HCT116 (cell line): ENCODE measurements around the gene THNSL1. TPM values are rescaled to one million over a fixed set of nuclear protein-coding genes. Genes with fewer than 3 reads are reported as not detected.

Source experiments
- ATAC-seq: fragments of 200-7000 bp; cut with Tn5 transposase; 2 replicates; pipeline ENCODE4 v1.9.1; 2020; ENCODE audit warnings: mild to moderate bottlenecking, moderate library complexity
- BruUV-seq: library from RNA; stranded (reverse); fragments of 400-500 nt; replicated peaks from 2 replicates; lab custom pipeline; 2021; lab: Mats Ljungman, UMichigan
- CTCF ChIA-PET: fragments of 300-600 bp; sonication (Branson Sonifier 250); formaldehyde crosslinking; loops from one replicate; lab custom pipeline; 2021; ENCODE audit warnings: antibody characterized with exemption; lab: Charles Lee
- POLR2A ChIA-PET: fragments of 300-600, 350-600 bp; sonication (Branson Sonifier 250); formaldehyde crosslinking; loops from one replicate; lab custom pipeline; 2021; ENCODE audit warnings: antibody characterized with exemption; lab: Charles Lee
- RAD21 ChIA-PET, 2 experiments: fragments of 300-600 bp; sonication (Branson Sonifier 250); formaldehyde crosslinking; loops; one replicate each; lab custom pipeline; 2023; ENCODE audit warnings: low total read pairs in 2 of 2; ENCODE audit not compliant: uncharacterized antibody in 2 of 2, unreplicated experiment in 2 of 2, low non-redundant PET in 1 of 2; lab: Charles Lee
- DNase-seq: peaks from one replicate; pipeline ENCODE4 v3.0.0-alpha.2; 2010; ENCODE audit warnings: low read depth, low spot score
- H2AFZ ChIP-seq: fragments of 200-600 bp; shearing (Covaris generic), sonication (generic); 2 replicates; pipeline ENCODE4 v1.6.1; 2017; ENCODE audit warnings: low read depth, mixed run types, mixed read lengths, antibody characterized with exemption, low read length; ENCODE audit not compliant: poor library complexity, severe bottlenecking
- H3K27ac ChIP-seq: 2 replicates; pipeline ENCODE4 v1.5.1; 2012; ENCODE audit warnings: low read depth, low read length
- H3K27me3 ChIP-seq: fragments of 200-600 bp; sonication (generic); 2 replicates; pipeline ENCODE4 v1.6.1; 2016; ENCODE audit warnings: mixed run types, low read length, mixed read lengths; ENCODE audit not compliant: insufficient read depth
- H3K36me3 ChIP-seq, 2 experiments: fragments of 200-500 bp in 1 of 2; fragments of 200-600 bp in 1 of 2; sonication (Bioruptor generic) in 1 of 2; sonication (generic) in 1 of 2; 2 replicates each; pipeline versions ENCODE4 v1.5.1 to v1.6.1; 2014 to 2016; ENCODE audit warnings: low read length in 2 of 2, inconsistent platforms in 1 of 2, mixed read lengths in 1 of 2, mixed run types in 1 of 2; ENCODE audit not compliant: insufficient read depth in 2 of 2, control insufficient read depth in 1 of 2
- H3K4me1 ChIP-seq, 2 experiments: fragments of 200-600 bp in 1 of 2; sonication (generic) in 1 of 2; 2 replicates each; pipeline versions ENCODE4 v1.5.1 to v1.6.1; 2012 to 2017; ENCODE audit warnings: low read length in 2 of 2, inconsistent platforms in 1 of 2, mild to moderate bottlenecking in 1 of 2, mixed read lengths in 1 of 2, mixed run types in 1 of 2, moderate library complexity in 1 of 2; ENCODE audit not compliant: insufficient read depth in 2 of 2, control insufficient read depth in 1 of 2
- H3K4me2 ChIP-seq: fragments of 200-600 bp; sonication (generic); 2 replicates; pipeline ENCODE4 v1.6.1; 2017; ENCODE audit warnings: mixed run types, low read length, mixed read lengths
- H3K4me3 ChIP-seq, 2 experiments: fragments of 200-600 bp in 1 of 2; sonication (generic) in 1 of 2; replicated peaks in 1 of 2; 2 replicates each; pipeline ENCODE4 v1.5.1; 2011 to 2016; ENCODE audit warnings: low read length in 2 of 2, control low read depth in 1 of 2, low read depth in 1 of 2, mild to moderate bottlenecking in 1 of 2, mixed read lengths in 1 of 2, mixed run types in 1 of 2
- H3K79me2 ChIP-seq: fragments of 200-600 bp; sonication (generic); 2 replicates; pipeline ENCODE4 v1.6.1; 2017; ENCODE audit warnings: mild to moderate bottlenecking, mixed run types, low read length, moderate library complexity, mixed read lengths; ENCODE audit not compliant: insufficient read depth
- H3K9ac ChIP-seq: fragments of 200-600 bp; sonication (generic); 2 replicates; pipeline ENCODE4 v1.6.1; 2016; ENCODE audit warnings: low read length, mixed read lengths
- H3K9me2 ChIP-seq: fragments of 200-600 bp; sonication (generic), shearing (Covaris generic); 2 replicates; pipeline ENCODE4 v1.6.1; 2017; ENCODE audit warnings: mixed run types, mild to moderate bottlenecking, moderate library complexity; ENCODE audit not compliant: insufficient read depth
- H3K9me3 ChIP-seq, 2 experiments: fragments of 200-500 bp in 1 of 2; fragments of 200-600 bp in 1 of 2; sonication (Bioruptor generic) in 1 of 2; sonication (generic) in 1 of 2; 2 replicates each; pipeline ENCODE4 v1.6.1; 2014 to 2017; ENCODE audit warnings: low read length in 2 of 2, mixed read lengths in 2 of 2, inconsistent platforms in 1 of 2, low read depth in 1 of 2, mild to moderate bottlenecking in 1 of 2, mixed run types in 1 of 2, moderate library complexity in 1 of 2; ENCODE audit not compliant: control insufficient read depth in 1 of 2, insufficient read depth in 1 of 2
- H4K20me1 ChIP-seq: fragments of 200-600 bp; sonication (generic), shearing (Covaris generic); 2 replicates; pipeline ENCODE4 v1.6.1; 2017; ENCODE audit warnings: mixed run types, mild to moderate bottlenecking, moderate library complexity; ENCODE audit not compliant: insufficient read depth
- ATF3 ChIP-seq: IDR thresholded peaks from 2 replicates; pipeline ENCODE4 v1.6.1; 2012
- CTCF ChIP-seq, 3 experiments: fragments of 200-600 bp in 1 of 3; sonication (generic) in 1 of 3; IDR thresholded peaks in 2 of 3; conservative IDR thresholded peaks in 1 of 3; 2 replicates each; pipeline ENCODE4 v1.5.1; 2012 to 2017; ENCODE audit warnings: low read depth in 2 of 3, low read length in 2 of 3, antibody characterized with exemption in 1 of 3, borderline replicate concordance in 1 of 3, control low read depth in 1 of 3, mild to moderate bottlenecking in 1 of 3, mixed read lengths in 1 of 3, mixed run types in 1 of 3, moderate library complexity in 1 of 3; ENCODE audit not compliant: insufficient read depth in 1 of 3
- ELF1 ChIP-seq: IDR thresholded peaks from 2 replicates; pipeline ENCODE4 v1.6.1; 2012; ENCODE audit warnings: low read depth, borderline replicate concordance
- FOSL1 ChIP-seq: IDR thresholded peaks from 2 replicates; pipeline ENCODE4 v1.6.1; 2012; ENCODE audit warnings: low read depth
- POLR2AphosphoS5 ChIP-seq: IDR thresholded peaks from 2 replicates; pipeline ENCODE4 v1.6.1; 2011; ENCODE audit warnings: mild to moderate bottlenecking, low read depth, low read length, moderate library complexity
- YY1 ChIP-seq: IDR thresholded peaks from 2 replicates; pipeline ENCODE4 v1.6.1; 2011; ENCODE audit warnings: low read length, low read depth, moderate library complexity, mild to moderate bottlenecking; ENCODE audit not compliant: insufficient replicate concordance; ENCODE audit errors: extremely low read depth
- ZNF274 ChIP-seq: fragments of 200-500 bp; sonication (Bioruptor generic); IDR thresholded peaks from 2 replicates; pipeline ENCODE4 v1.6.1; 2014; ENCODE audit warnings: mild to moderate bottlenecking, low read depth, low read length, inconsistent platforms
- intact Hi-C: fragments of 100-400 bp; cut with micrococcal nuclease; formaldehyde crosslinking; loops from 2 replicates; pipeline ENCODE4 v1.10.0; 2022
- total RNA-seq: library from RNA; stranded (reverse); gene quantifications from one replicate; pipeline ENCODE4 v1.2.1, GENCODE V29; 2021; ENCODE audit not compliant: unreplicated experiment

Gene THNSL1
- total RNA-seq, 1 experiment from 2014 or later: 7.7 TPM

GRCh38 chr10:25024528-25024927, 8.1 kb downstream of the THNSL1 start:
- H2AFZ ChIP-seq: no peak overlapping the region
- no peak overlapping the region for H3K4me3 ChIP-seq
- DNase-seq (no peak), ATAC-seq (no peak)
- no peak for TF ChIP-seq ELF1
- no peak for TF ChIP-seq YY1
- TF ChIP-seq ZNF274: no peak
- no peak for TF ChIP-seq POLR2AphosphoS5
- no peak for TF ChIP-seq ATF3
- no peak for TF ChIP-seq CTCF (IDR thresholded peaks at IDR 0.05 in 2 of 3, conservative IDR thresholded peaks at IDR 0.05 in 1 of 3; ENCODE audit: borderline replicate concordance in 1 of 3, insufficient read depth in 1 of 3, low read depth in 2 of 3, low read length in 2 of 3)
- no peak for TF ChIP-seq FOSL1
- ChIA-PET POLR2A (no interaction called here), CTCF (interaction anchor here (2.8 kb wide), 1 partner anchor 56 kb away, joined by 5 read pairs; no protein-coding TSS in a partner anchor), RAD21 (no interaction called here)
- H3K4me2 ChIP-seq: no peak overlapping the region
- H3K36me3 ChIP-seq: no peaks in the 10 kb centered on the region
- no peaks in the 10 kb centered on the region for H3K79me2 ChIP-seq
- BruUV-seq: no TSS peak
- intact Hi-C loops: loop anchor here (10.0 kb wide), 1 partner anchor 200 kb away; no protein-coding TSS in a partner anchor
- H3K9me2 ChIP-seq: no peaks in the 10 kb centered on the region
- no peak overlapping the region for H3K9ac ChIP-seq
- H3K27me3 ChIP-seq: no peaks in the 10 kb centered on the region
- H3K27ac ChIP-seq: no peak overlapping the region
- no peaks in the 10 kb centered on the region for H3K4me1 ChIP-seq
- no peaks in the 10 kb centered on the region for H4K20me1 ChIP-seq
- no peaks in the 10 kb centered on the region for H3K9me3 ChIP-seq
